AG10803 (cell line): Measurements from ENCODE around the gene HCLS1.

Source experiments
- DNase-seq: peaks from one replicate; pipeline ENCODE4 v3.0.0; 2010; ENCODE audit warnings: low read depth
- H3K4me3 ChIP-seq: 2 replicates; pipeline ENCODE4 v1.5.1; 2011; ENCODE audit warnings: mild to moderate bottlenecking, low read length, control low read depth
- TF ChIP-seq, protein P1 (sequence below): conservative IDR thresholded peaks from 2 replicates; pipeline ENCODE4 v1.5.1; 2011; ENCODE audit warnings: mild to moderate bottlenecking, low read length, control low read depth, inconsistent platforms

Gene HCLS1

DNA sequence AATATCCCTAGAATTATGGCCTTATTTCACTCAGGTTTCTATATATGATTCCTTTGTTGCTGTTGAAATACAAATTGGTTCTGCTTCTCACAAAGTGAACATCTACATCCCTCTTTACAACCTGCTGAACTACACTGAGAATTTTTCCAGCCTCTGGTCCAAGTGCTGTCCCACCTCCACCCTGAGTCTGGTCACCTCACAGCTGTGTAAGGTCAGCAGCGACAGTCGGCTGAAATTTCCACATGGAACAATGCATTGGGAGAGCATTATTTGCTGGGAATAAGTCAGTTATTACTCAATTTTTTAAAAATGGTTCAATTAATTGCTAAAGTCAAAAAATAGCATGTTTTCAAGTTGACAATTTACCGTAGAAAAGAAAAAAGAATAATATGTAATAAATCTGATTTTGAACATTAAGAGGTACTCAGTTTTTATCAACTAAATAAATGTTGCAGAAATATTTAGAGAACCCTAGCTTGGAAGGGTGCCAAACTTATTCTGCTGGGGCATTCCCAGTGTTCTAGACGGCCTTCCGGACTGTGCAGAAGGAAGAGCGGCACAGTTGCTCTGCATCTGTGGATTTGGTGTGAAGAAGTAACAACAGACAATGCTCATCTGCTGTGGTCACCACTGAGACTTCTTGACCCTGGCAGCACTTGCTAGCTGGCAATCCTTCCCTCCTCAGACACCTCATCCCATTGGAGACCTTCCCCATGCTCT is 1.8 kb downstream of the HCLS1 start:
- H3K4me3 ChIP-seq = no peak overlapping the region
- TF ChIP-seq, protein P1, sequence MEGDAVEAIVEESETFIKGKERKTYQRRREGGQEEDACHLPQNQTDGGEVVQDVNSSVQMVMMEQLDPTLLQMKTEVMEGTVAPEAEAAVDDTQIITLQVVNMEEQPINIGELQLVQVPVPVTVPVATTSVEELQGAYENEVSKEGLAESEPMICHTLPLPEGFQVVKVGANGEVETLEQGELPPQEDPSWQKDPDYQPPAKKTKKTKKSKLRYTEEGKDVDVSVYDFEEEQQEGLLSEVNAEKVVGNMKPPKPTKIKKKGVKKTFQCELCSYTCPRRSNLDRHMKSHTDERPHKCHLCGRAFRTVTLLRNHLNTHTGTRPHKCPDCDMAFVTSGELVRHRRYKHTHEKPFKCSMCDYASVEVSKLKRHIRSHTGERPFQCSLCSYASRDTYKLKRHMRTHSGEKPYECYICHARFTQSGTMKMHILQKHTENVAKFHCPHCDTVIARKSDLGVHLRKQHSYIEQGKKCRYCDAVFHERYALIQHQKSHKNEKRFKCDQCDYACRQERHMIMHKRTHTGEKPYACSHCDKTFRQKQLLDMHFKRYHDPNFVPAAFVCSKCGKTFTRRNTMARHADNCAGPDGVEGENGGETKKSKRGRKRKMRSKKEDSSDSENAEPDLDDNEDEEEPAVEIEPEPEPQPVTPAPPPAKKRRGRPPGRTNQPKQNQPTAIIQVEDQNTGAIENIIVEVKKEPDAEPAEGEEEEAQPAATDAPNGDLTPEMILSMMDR = no peak
- DNase-seq = no peak

DNA sequence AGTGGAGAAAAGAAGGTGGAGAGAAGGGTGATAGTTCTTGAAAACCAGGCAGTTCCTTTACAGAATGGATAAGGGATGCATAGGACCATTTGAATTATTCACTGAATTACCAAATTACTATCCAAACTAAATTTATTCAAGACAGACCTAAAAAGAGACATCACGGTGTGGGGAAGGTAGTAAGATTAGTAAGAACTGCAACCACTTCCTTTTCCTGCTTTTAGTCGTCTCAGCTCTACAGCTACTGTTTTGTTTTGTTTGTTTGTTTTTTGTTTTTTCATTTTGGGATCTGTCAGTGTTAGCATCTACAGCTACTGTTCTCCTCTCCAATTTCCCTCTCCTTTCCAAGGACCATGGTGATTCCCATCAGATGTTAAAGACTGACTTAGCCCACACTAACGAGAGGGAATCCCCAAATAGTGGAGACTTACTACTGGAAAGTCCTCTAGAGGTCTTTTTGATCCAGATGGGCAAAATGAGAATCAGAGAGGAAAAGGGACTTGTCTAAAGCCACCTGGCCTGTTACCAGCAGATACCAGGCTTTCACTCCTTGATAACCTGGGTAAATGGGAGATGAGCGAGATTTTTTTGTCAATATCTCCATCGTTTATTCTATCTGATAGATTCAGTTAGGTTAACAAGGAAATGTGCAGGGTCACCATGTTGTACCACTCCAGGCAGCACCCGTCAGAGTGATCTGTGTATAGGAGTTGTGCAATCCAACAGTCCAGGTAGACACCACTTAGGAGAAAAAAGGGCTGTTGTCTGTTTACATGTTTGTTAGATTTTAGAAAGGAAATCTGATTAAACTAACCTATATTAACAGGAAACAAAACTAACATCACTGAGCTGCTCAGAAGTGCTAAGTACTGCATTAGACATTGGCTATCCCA is 6.0 kb downstream of the HCLS1 start:
- TF ChIP-seq, protein P1 = no peak
- DNase-seq = no peak
- H3K4me3 ChIP-seq = no peak overlapping the region

DNA sequence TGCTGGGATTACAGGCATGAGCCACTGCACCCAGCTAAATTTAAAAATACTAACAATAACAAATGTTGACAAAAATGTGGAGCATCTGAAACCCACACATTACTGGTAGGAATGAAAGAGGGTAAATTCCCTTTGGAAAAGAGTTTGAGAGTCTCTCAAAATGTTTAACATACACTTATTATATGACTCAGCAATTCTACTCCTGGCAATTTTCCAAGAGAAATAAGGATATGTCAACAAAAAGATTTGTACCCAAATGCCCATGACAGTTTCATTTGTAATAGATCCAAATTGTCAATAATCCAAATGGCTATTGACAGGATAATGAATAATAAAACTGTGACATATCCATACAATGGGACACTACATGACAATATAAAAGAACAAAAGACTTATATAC is 9.0 kb downstream of the HCLS1 start:
- TF ChIP-seq, protein P1 = no peak
- H3K4me3 ChIP-seq = no peak overlapping the region
- no peak for DNase-seq

DNA sequence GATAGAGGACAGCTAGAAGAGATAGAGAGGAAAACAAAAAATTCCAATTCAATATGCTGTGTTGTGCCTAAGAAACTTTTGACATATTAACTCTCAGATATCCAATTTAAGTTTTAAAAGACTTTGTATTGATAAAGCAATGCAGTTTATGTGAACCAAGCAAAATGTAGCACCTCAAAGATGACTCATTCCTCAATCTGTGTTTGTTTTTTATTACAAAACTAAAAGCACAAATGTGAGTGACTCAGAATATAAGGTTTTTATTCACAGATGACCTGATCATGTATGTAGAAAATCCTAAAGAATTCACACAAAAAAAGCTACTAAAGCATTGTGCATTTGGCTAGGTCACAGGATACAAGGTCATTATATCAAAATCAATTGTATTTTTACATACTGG is 11.1 kb downstream of the HCLS1 start:
- TF ChIP-seq, protein P1 = no peak
- H3K4me3 ChIP-seq = no peak overlapping the region
- DNase-seq = no peak

DNA sequence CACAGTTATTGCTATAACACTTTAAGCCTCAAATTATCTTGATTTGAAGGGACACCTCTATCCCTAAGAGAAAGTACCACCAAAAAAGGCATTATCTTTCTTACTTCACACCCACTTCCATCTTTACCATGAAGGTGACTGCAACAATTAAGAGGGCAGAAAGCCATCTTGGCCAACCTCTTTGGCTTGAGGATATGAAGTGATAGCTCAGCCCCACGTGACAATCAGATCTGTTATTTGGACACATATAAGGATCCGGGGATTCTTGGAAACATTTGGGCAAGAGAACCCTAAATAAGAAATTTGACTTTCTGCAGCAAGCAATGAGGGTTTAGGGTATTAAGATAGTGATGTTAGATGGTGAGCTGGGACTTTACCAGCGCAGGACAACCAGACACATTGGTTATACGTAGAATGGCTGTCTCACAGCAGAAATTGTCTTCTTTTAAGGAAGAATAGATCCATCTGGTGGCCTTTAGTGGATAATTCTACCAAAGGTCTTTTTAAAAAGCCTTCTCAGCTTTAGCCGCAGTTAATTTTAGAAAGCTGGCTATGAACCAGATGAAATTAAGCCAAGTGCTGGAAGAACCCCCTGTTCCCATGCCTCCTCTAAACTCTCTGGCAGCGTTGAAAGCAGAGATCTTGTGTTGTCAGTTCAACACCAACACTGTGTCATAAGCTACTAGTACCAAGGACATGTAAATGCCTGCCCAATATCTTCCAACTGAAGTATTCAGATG is 12.3 kb downstream of the HCLS1 start:
- no peak for DNase-seq
- no peak overlapping the region for H3K4me3 ChIP-seq
- TF ChIP-seq, protein P1 = no peak

DNA sequence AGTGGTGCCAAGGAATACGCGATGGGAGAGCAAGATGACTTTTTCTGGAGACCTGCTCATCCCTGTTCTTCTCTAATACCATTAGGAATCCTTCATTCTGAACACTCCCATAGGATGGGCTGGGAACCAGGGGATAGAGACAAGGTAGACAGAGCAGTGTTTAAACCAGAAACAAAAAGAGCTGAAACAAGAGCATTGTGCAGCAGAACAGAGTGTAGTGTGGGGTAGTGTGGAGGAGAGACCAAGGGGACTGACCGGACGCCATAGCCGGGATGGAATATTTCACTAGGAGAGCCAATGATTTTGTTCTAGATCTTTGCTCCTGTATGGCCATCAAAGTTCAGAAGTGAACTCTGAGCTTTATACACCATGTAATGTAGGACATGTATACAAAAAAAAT is 15.6 kb downstream of the HCLS1 start:
- DNase-seq = no peak
- TF ChIP-seq, protein P1 = no peak
- H3K4me3 ChIP-seq = no peak overlapping the region
